ENCODE results near the gene C1QTNF6.
"Not testable (repeated sequence)": the region's sequence is repeated elsewhere in the genome, so short reads cannot be mapped to it uniquely, and the experiment has no call there.

C1QTNF6 gene

DNA sequence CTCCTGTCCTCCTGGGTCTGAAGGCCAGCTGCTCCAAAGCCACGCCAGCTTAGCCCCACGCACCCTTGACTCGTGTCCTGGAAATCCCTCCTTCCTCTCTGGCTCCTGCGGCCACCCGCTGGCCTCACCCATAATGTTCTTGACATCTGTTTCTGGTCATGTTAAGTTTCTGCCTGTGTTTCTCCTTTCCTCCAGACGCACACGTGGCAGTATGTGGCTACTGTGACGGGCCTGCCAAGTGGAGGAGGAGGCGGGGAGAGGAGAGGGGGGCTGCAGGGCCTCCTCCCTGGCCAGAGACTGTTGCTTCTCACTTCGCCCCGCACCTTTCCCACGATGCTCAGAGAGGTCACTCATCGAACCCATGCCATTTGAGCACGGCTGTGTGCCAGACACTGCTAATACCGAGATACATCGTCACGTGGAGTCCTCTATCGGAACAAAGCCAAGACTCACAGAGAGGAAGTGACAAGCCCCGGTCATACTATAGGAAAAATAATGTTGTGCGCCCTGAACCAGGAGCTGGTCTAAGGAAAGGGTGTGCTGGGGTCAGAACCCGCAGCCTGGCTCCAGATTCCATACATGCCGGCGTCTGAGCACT lies 11.5 kb downstream of the C1QTNF6 start:
- peak; percentile 64 for DNase-seq (ENCODE audit: low read depth, low spot score)

DNA sequence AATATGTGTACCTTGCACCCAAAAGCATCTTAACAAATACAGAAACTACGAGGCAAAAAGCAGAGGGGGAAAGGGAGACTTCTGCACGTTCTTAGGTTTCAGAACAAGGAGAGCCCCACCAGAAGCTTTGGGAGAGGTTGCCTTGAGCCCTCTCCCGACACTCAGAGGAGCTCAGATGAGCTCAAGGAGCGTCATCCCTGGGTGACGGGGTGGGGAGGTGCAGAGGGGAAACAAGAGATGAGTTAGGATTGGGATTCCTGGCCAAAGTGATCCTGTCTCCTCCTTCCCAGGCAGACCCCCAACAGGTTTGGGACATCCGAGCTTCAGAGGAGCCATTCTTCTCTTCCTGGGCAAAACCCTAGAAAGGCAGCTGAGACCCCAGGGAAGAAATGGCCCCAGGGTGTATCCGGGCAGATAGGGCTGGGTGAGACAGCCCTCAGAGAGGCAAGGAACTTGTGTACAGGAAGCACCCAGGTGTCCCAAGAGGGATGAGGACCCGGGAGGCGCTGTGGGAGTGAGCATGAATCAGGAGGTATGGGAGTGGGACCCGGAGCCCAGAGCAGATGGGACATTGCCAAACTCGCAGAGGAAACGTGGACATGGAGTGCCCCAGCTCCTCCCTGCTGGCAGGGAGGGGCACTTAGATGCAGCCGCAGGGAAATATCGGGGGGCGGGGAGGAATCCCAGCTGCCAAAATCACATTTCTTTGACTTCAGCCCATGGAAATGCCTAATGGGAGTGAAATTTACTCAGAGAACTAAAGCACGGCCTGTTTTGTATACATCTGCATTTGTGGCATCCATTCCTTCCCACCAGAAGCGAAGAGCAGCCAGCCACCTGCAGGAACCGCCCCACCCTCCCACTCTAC lies 12.4 kb downstream of the C1QTNF6 start:
- no peak for DNase-seq (ENCODE audit: low read depth, low spot score)

DNA sequence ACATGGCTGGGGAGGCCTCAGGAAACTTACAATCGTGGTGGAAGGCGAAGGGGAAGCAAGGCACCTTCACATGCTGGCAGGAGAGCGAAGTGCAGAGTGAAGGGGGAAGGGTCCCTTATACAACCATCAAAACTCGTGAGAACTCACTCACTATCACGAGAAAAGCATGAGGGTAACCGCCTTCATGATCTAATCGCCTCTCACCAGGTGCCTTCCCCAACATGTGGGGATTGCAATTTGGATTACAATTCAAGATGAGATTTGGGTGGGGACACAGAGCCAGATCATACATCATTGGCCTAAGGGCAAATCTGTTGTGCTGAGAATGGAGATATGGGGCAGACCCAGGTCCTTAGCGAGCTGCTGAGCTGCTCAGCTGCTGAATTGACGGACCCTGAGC lies 13.1 kb downstream of the C1QTNF6 start:
- DNase-seq (ENCODE audit: low read depth, low spot score): no peak

DNA sequence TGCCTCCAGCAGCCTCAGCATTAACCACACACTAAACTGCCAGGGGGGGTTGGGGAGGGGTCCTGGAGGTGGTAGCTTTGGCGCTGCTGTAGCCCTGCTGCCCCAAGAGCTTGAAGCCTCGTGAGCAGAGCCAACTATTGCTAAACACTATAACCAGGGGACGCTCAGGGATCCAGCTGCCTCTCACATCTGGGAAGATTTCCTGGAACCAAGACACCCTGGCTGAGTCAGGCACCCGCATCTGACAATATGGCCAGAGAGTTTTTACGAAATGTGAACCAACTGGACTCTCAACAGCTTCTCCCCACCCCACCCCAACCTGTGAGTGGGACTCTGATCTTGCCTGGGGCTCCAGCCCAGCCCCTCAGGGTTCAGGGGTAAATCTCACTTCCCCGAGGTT lies 14.3 kb downstream of the C1QTNF6 start:
- DNase-seq (ENCODE audit: low read depth, low spot score): no peak

DNA sequence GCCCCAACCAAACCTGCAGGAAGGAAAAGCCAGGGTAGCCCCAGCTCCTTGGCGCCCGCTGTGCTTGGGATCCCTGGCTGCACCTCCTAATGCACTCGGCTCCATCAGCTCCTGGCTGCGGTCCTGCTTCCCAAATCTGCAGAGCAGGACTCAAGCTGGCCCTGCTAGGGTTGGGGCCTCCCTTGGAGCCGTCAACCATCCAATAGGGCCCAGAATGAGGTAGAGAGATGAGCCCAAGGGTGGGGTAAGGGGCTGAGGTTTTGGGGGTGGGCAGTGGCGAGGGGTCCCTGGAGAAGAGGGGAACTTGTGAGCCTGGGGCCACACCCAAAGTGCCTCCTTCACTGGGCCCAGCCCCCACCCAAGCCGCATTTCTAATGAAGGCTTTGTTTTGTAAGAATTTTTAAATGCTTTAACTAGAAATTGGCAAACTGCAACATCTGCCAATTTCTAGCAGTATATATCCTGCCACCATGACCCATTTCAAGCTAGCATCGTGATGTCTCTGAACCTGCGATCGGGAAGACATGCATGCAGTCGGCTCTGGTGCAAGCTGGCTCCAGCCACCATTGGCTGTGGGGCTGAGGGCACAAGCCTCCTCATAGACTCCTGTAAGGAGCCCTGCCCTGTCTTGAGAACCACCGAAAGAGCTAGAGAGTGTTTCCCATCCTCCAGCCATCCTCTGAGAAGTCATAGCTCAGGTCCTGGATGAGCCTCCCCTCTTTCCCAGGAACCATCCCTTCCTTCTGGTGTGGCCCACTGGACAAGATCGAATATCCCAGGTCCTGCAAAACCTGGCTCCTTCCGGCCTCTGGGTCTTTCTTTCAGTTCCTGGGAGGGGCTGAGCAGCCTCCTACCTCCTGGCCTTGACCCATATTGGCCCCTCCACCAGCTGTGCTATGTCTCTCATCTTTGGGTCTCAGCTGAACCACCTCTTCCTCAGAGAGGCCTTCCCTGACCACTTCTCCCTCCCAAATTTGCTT lies 15.5 kb downstream of the C1QTNF6 start:
- DNase-seq (ENCODE audit: low read depth, low spot score): no peak

DNA sequence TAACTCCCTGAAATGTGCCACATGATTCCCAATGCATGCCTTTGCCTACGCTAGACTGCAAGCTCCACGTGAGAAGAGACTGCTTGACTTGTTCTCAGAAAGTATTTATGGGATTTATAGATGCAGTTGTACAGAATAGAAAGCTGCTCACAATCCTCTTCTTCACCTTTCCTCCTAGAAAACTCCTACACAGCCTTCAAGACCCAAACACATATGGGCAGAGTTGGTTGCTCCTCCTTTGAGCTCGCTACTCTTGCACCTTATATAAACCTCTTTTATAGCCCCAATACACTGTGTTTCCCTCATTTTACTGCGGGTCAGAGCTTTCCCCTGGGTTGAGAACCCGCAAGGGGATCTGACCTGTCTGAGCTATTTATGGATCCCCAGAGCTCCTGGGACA lies 16.4 kb downstream of the C1QTNF6 start:
- no peak for DNase-seq (ENCODE audit: low read depth, low spot score)

DNA sequence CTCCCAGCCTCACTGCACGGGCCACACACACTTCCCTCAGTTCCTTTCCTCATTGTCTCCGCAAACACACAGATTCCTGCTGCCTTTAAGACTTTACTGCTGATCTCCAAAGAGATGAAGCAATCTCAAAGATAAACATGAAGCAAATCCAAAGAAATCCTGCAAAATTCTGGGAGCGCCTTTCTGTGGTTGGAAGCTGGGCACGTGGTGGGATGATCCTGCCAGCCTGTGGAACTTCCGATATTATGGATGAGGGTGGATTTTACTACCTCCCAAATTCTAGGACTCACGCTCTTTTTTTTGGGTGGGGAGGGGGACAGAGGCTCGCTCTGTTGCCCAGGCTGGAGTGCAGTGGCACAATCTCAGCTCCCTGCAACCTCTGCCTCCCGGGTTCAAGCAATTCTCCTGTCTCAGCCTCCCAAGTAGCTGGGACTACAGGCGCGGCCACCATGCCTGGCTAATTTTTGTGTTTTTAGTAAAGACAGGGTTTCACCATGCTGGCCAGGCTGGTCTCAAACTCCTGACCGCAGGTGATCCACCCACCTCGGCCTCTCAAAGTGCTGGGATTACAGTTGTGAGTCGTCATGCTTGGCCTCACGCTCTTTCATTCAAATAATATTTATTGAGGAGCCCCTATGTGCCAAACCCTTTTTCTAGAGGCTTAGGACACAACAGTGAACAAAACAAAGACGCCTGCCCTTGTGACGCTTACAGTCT lies 17.2 kb downstream of the C1QTNF6 start:
- DNase-seq (ENCODE audit: low read depth, low spot score): not testable (repeated sequence)

DNA sequence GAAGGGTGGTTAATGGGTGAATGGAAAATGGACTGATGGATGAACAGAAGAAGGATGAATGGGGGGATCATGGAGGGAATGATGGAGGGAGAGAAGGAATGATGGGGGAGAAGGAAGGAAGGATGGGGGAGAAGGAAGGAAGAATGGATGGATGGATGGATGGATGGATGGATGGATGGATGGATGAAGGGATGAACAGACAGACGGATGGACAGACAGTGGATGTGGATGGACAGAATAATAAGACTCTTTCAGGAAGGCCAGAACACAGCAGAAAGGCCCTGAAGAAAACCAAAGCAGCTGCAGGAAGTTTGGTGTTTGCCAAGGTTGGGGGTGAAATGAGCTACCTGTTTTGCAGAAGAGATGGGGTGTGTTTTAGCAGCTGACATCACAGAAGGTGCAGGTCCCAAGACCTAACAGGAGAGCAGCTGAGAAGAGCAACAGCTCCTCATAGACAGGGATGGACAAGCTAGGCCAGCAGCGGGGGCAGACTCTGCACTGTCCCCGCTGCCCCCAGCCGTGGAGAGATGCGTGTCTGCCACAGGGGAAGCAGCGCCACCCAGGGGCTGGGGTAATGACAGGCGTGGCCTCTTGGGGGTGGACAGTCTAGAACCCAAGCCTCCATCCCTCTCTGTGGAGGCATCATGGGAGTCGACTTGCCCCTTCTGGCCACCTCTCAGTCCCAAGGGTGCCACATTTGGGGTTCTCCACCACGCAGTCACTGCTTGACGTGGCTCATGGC lies 17.9 kb downstream of the C1QTNF6 start:
- DNase-seq (ENCODE audit: low read depth, low spot score): no peak

DNA sequence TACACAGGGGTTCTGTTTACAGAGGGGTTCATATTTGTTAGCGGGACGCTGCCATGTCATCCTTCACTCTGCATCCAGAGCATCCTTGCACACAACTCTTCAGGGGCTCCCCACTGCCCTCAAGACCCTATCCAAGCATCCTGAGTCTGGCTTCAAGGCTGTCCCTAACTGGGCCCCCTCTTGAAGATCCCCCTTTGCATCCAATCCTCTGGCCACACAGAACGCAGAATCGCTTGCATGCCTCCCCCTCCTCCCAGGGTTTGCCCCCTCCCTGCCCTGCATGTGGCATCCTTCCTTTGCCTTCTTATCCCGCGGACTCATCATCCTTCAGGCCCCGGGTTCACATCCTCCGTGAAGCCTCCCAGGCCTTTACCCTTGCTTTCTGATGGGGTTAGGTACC lies 18.6 kb downstream of the C1QTNF6 start:
- DNase-seq (ENCODE audit: low read depth, low spot score): no peak

DNA sequence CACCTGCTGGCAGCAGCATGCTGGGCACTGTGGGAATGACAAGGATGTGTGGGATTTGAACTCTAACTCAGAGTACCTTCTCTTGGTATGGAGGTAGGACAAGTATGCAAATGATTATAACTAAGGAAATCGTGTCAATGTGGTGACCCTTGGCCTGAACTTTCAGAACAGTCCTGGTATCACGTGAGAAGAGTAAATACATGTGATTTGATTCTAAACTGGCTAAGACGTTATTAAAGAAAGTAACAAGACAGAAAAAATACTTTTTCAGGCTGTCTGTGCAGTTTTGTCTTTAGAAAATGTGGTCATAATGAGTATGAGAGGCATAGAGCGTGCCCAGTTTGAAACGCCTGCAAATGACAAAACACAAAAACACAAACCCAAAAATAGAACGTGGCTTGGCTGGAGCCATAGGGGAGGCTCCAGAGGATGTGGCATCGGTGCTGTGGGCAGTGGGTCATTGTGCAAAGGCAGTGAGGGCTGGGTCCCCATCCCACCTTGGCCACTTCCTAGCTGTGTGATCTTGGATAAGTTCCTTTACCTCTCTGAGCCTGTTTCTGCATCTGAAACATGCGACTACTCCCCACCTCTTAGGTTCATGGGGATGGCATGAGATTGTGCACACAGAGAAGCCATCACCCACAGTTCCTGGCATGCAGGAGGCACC lies 19.9 kb downstream of the C1QTNF6 start:
- DNase-seq (ENCODE audit: low read depth, low spot score): no peak

DNA sequence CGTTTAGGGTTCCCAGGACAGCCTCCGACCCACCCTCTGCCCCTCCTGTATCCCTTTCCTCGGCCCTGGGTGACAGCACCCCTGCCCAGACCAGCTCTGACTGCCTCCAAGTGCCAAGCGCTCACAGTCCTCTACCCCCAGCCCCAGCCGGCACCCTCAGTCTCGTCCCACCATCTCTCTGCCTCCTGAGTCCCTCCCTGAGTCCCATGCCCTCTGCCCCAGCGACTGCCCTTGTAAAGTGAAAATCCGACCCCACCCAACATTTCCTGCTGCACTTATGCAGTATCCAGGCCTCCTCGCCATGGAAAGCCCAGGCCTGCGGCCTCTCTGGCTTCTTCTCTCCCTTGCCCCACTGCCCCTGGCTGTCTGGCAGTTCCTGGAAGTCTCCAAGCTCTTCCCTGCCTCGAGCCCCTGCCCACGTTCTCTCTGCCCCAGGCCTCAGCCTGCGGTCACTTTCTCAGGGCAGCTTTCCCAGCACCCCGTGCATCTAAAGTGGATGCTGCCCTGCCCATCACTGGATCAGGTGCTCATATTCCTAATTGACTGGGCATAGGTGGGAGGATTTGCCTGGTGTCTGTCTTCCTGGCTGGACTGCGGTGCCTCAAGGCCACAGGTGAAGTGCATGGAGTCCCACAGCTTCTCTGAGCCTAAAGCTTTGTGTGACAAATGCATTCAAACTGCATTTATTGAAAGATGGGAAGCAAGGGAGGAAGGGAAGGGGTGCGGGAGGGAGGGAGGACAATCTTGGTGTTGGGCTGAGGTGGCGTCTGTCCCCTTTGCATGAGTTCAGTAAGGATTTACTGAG lies 20.7 kb downstream of the C1QTNF6 start:
- no peak for DNase-seq (ENCODE audit: low read depth, low spot score)

DNA sequence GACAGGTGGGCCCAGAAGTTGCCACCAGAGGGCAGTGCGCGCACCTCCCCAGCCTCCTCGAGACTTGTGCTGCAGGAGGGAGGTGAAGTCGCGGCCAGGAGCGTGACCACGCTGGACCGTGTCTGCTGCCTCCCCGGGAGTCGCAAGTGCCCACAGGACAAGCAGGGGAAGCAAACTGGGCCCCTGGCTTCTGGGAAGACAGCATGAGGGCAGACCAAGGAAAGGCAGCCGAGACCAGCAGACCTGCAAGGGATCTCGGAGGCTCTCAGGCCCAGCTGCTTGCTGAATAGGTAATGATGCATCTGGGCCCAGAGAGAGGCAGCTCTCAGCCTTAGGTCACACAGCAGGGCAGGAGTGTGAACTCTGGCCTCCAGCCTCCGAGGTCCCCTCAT lies 21.4 kb downstream of the C1QTNF6 start:
- DNase-seq (ENCODE audit: low read depth, low spot score): peak; percentile 88

DNA sequence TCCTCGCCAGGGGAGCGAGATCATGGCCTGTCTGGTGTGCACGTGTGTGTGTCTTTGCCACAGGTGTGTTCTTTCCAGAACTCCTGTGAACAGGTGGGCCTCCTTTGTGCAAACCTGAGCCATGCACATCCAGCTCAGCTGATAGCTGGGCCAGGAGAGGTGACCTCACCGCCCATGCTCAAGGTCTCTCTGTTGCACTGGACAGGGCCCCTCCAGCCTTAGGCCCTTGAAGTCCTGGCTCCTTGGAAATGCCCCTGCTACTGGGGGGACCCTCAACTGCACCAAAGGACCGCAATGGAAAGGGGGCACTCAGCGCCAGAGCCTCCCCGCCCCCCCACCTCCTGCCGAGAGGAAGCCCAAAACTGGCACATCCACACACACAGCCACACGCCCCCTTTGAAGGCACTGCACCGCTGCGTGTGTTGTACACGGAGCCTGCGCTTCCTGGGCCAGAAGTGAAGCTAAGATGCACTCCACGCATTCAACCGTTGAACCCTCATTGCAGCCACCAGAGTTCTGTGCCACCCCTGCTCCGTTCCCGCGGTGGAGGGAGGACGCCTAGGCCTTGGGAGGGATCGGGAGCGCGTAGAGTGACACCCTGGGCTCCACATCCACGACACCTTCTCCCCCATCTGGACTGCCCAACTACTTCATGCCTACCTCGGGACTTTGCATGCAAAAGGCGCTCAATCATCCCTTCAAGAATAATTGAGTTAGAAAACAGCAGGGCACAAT lies 21.9 kb downstream of the C1QTNF6 start:
- no peak for DNase-seq (ENCODE audit: low read depth, low spot score)

DNA sequence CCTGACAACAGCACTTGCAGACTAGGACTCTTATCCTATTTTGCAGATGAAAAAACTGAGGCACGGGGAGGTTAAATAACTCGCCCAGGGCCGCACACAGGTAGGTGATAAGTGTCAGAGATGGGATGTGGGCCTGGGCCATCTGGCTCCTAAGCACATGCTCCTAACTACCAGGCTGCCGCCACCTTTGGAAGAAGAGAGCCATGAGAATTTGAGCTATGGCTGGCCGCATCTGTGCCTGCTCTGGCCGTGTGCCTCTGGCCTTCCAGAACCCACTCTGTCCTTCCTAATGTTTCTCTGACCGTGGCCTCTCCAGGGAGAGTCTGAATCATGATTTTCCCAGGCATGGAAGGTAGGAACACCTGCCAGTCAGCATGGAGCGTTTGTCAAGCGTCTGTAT lies 23.0 kb downstream of the C1QTNF6 start:
- no peak for DNase-seq (ENCODE audit: low read depth, low spot score)

DNA sequence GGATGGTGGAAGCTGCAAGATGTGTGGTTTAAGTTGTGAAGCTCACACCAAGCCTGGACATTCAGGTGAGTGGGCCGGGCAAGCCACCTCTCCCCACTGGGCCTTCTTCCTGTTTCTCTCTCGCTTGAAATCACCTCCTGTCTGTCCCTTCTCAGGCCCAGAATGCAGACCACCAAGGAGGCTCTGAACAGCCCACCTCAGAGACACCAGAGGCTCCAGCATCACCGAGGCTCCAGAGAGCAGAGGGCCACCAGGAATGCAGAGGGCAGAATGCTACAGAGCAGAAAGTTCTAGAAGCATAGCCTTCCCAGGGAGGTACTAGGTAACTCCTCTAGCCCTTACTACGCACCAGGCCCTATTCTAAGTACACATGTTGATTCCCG lies 23.6 kb downstream of the C1QTNF6 start:
- DNase-seq (ENCODE audit: low read depth, low spot score): no peak

DNA sequence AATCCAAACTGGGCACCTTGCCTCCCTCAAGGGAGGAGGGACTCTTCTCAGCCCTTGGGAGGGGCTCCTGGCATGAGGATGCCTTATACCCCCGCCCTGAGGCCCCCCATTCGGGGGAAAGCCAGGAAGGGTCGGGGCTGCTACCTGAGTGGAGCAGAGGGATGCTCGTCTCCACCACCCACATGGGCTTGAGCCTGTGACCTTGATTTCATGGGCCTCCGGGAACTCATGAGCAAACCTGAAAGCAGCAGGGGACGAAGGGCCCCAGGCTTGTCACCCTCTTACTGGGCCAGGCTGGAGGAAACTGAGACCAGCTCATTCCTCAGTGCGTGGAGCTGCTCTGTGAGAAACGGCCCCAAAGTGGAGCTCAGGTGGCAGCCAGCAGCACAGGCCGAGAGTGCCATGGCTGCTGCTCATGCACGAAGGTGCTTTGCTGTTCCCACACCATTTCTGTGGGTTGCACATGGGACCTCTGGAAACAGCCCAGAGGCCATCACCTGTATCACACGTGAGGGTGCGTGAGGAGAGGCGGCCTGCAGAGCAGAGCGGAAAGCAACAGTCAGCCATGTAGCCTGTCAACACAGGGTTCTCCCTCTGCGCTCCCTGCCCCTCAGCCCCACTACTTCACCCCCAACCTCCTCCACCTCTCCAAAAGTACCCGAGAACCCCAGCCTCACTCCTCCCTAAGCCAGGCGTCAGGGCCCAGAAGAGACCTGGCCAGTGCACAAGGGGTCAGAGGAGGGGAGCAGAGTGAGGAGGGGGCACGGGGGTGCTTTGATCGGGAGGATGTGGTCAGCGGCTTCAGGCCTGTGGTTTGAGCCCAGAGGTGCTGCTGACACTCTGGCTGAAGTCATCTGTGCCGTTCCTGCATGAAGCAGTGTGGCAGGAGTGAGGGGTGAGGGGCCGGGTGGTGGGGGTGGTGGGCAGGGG lies 24.2 kb downstream of the C1QTNF6 start:
- no peak for DNase-seq (ENCODE audit: low read depth, low spot score)

DNA sequence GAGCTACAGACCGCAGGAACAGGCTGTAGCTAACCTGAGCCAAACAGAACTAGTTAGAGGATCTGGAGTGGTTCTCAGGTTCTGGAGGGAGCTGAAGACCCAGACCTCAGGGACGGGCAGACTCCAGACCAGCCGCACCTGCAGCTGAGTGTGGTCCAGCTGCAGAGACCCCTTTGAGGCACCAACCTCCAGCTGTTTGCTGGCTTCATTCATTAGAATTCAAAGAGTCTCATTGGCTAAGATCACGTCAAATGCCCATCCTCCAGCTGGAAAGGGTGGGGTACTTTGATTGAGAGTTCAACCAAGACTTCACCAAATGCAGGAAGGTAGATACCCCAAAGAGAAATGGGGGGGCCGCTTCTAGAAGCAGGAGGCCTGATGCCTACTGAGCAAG lies 25.0 kb downstream of the C1QTNF6 start:
- DNase-seq (ENCODE audit: low read depth, low spot score): no peak

Measured in astrocyte of the hippocampus (primary cell).